ENCODE measurements around the gene TBCA.

DNA sequence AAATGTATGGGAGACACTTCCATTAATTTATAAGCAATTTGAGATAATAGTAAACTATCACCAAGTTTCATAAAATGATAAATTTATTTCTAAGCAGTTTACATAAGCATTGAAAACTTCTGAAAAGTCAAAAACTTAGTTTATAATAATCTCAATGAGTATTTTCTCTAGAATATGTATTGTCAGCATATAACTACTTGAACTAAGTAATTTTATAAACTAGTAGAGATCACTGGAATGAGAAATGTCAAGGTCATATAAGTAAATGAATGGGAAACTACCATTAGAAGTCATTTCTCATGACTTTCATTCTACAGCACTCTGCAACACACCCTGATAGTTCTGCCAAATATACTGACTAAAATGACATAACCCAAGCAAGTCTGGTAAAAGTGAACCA, 3.4 kb downstream of the TBCA start:
- TF ChIP-seq, protein P1, sequence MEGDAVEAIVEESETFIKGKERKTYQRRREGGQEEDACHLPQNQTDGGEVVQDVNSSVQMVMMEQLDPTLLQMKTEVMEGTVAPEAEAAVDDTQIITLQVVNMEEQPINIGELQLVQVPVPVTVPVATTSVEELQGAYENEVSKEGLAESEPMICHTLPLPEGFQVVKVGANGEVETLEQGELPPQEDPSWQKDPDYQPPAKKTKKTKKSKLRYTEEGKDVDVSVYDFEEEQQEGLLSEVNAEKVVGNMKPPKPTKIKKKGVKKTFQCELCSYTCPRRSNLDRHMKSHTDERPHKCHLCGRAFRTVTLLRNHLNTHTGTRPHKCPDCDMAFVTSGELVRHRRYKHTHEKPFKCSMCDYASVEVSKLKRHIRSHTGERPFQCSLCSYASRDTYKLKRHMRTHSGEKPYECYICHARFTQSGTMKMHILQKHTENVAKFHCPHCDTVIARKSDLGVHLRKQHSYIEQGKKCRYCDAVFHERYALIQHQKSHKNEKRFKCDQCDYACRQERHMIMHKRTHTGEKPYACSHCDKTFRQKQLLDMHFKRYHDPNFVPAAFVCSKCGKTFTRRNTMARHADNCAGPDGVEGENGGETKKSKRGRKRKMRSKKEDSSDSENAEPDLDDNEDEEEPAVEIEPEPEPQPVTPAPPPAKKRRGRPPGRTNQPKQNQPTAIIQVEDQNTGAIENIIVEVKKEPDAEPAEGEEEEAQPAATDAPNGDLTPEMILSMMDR (conservative IDR thresholded peaks at IDR 0.05): no peak
- TF ChIP-seq ZFX (IDR thresholded peaks at IDR 0.05): no peak

Measured in C4-2B (cell line).